HG03159 (cell line): ENCODE results near the gene MCUB.
"Not testable (repeated sequence)": the region's sequence is repeated elsewhere in the genome, so short reads cannot be mapped to it uniquely, and the experiment has no call there.

Experiments
- ATAC-seq: cut with Tn5 transposase; IDR thresholded peaks from one replicate; pipeline ENCODE4 v1.9.1; 2021; ENCODE audit warnings: mild to moderate bottlenecking, moderate library complexity; ENCODE audit not compliant: unreplicated experiment

Gene MCUB, protein sequence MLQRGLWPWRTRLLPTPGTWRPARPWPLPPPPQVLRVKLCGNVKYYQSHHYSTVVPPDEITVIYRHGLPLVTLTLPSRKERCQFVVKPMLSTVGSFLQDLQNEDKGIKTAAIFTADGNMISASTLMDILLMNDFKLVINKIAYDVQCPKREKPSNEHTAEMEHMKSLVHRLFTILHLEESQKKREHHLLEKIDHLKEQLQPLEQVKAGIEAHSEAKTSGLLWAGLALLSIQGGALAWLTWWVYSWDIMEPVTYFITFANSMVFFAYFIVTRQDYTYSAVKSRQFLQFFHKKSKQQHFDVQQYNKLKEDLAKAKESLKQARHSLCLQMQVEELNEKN

DNA sequence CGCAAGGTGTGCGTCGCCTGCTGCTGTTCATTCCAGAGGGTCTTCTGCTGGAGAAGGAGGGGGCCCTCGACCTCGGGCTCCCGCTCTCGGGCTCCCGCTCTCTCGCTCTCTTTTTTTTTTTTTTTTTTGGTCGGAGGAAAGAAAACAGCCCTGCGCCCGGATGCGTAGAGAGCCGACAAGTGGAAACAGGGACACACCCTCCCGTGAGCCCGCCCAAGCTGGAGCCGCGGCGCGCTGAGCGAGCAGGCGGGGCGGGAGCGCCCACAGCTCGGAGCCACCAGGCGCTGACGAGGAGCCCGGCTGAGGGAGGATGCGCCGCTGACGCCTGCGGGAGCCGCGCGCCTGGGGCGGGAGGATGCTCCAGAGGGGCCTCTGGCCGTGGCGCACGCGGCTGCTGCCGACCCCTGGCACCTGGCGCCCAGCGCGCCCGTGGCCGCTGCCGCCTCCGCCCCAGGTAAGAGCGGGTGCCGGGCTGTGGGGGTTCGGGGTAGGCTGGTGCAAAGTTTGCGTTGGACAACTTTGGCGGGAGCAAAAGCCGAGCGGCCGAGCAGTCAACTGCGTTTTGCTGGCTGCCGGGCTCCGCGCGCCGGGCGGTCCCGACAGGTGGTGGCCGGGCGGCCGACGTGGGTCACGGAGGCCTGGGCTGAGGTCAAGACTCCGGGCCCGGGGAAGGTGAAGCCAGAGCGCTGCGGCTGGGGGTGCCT is at the start of gene MCUB:
Gene MCUB (plus strand): TSS at position 264 of the 704 bp plus-strand sequence. CDS start 92 bp downstream, at position 356.
- ATAC-seq, result peak; percentile 92

GRCh38 chr4:109510687-109511086 is 49.4 kb upstream of the MCUB start:
- no peak for ATAC-seq

- ATAC-seq, result no peak
These were observed 48.6 kb upstream of the MCUB start for GRCh38 chr4:109511414-109511813.

- not testable (repeated sequence) for ATAC-seq
These were observed 46.7 kb upstream of the MCUB start for GRCh38 chr4:109513368-109513767.

- no peak for ATAC-seq
These were observed 27.9 kb upstream of the MCUB start for GRCh38 chr4:109532182-109532581.

GRCh38 chr4:109545401-109545800 is 14.6 kb upstream of the MCUB start:
- ATAC-seq, result no peak

- ATAC-seq, result no peak
These were observed 12.7 kb upstream of the MCUB start for GRCh38 chr4:109547394-109547793.

GRCh38 chr4:109548655-109549054 is 11.4 kb upstream of the MCUB start:
- ATAC-seq, result no peak

DNA sequence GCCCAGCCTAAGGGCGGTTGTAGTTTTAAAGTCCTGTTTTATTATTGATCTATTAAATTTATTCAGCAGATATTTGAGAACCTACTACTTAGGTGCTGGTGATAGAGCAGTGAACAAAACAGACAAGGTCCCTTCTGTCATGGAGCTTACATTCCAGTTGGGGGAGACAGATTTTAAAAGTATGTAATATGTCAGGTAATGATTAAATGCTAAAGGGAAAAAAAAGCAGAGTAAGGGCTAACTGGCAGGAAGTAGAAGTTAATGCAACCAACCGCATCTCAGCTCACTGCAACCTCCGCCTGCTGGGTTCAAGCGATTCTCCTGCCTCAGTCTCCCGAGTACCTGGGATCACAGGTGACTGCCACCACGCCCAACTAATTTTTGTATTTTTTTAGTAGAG is 7.8 kb upstream of the MCUB start:
- no peak for ATAC-seq

DNA sequence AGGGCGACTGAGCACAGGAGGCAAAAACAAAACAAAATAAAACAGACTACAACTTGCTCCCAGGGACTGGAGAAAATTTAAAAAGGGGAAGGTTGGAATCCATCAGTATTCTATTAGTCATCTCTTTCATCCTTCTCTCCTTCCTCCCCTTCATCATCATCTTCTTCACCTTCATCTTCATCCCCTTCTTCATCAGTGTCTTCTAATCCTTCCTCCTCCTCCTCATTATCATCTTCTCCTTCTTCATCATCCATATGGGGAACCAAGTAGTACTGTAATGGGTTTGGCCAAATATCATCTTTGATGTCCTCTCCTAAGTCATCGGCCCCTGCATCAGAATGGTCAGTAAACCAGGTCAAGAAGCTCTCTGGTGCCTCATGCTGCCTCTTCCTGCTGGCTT is 6.9 kb upstream of the MCUB start:
- ATAC-seq, result no peak

DNA sequence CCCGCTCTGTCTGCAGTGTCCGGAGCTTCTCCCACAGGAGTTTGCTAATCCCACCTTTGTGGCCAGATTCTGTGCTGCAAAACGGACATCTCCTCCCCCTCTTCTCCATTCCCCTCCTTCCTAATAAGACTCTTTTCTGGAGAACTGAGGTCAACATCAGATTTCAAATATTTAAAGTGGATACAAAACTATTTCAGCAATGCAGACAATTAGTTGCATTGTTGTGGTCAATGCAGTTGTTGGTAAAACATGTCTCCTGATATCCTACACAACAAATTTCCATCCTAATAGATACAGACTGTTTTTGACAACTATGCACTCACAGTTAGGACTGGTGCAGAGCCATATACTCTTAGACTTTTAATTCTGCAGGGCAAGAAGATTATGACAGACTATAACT is 5.1 kb upstream of the MCUB start:
- ATAC-seq, result no peak

GRCh38 chr4:109557433-109557832 is 2.6 kb upstream of the MCUB start:
- no peak for ATAC-seq

DNA sequence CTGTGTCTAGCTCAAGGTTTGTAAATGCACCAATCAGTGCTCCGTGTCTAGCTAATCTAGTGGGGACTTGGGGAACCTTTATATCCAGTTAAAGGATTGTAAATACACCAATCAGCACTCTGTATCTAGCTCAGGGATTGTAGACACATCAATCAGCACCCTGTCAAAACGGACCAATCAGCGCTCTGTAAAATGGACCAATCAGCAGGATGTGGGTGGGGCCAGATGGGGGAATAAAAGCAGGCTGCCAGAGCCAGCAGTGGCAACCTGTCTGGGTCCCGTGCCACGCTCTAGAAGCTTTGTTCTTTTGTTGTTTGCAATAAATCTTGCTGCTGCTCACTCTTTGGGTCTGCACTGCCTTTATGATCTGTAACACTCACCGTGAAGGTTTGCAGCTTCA is 2.0 kb upstream of the MCUB start:
- not testable (repeated sequence) for ATAC-seq

DNA sequence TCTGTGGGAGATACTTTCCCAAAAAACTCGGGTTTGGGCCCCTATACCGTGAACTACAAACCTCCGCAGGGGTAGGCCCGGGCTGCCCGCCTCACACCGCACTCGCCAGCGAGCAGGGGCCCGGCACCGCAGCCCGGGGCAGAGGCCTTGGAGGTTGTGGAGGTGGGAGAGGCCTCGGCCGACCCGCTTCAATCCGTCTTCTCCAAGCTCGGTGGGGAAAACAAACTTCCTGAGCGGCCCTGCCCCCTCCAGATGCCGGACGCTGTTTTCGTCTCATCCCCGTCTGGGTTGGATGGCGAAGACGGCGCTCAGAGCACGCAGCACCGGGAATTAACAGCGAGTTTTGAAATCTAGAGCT is 442 bp upstream of the MCUB start:
- ATAC-seq, result peak; percentile 26

DNA sequence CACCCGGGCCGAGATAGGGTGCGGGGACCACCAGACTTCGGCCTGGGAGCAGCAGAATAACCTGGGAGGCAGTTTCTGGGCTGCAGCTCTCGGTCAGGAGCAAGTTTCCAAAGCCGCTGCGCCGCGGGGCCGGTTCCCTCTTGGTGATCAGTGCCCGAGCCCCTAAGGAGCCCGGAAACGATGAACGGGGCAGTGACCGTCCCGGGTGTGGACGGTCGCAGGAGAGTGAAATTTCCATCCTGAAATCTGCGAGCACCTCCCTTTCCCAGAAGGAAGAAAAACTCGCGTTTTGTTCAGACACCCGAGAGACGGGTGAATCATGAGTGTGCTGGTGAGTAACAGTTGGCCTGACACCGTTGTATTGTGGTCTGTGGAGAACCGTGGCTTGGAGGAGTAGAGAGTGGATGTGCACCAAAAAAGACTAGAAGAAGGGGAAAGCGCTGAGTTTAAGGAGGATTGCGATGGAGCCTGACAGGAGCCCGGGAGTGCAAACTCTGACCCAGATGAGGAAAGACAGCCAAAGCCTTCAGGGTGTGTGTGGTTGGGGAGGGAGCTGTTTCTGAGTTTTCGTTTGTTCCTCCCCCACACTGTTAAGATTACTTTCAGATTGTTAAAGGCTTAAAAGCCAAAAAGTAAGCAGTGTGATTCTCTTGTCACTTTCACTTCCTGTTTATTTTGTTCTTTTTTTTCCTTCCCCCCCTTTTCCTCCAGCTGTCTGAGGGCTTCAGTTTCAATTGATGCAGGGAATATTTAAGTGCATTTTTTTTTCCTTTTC is 828 bp downstream of the MCUB start:
- ATAC-seq, result peak; percentile 73

GRCh38 chr4:109562457-109563239 is 2.6 kb downstream of the MCUB start:
- no peak for ATAC-seq

DNA sequence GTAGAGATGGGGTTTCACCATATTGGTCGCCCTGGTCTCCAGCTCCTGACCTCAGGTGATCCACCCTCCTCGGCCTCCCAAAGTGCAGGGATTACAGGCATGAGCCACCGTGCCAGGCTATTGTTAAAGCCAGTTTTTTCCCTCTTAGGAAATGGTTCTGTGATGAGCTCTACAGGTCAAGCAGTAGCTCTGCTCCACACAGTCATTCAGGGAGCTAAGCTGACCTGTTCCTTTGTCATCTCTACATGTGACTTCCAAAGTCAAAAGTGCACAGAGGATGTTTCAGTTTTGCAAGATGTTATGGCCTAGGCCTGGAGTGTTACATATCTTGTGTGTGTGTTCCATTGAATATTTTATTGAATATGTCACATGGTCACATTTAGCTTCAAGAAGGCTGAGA is 11.4 kb downstream of the MCUB start:
- ATAC-seq, result no peak

DNA sequence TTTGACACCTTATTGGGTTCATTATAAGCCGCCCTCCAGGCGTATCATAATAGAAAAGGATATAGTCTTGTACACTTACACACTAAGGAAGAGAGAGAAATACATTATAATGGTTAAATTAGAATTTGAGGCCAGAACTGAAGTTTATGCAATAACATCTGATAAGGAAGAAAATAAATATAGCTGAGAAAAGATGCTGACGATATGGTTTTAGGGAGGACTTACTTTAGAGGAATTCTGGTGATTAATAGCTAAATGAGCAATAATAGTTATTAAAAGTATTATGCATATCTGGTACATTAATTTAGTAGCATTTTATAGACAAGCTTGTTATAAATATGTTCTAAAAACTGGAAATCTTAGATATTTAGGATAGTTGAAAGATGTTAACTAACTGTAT is 12.1 kb downstream of the MCUB start:
- no peak for ATAC-seq

- no peak for ATAC-seq
These were observed 14.4 kb downstream of the MCUB start for GRCh38 chr4:109574443-109574850.

DNA sequence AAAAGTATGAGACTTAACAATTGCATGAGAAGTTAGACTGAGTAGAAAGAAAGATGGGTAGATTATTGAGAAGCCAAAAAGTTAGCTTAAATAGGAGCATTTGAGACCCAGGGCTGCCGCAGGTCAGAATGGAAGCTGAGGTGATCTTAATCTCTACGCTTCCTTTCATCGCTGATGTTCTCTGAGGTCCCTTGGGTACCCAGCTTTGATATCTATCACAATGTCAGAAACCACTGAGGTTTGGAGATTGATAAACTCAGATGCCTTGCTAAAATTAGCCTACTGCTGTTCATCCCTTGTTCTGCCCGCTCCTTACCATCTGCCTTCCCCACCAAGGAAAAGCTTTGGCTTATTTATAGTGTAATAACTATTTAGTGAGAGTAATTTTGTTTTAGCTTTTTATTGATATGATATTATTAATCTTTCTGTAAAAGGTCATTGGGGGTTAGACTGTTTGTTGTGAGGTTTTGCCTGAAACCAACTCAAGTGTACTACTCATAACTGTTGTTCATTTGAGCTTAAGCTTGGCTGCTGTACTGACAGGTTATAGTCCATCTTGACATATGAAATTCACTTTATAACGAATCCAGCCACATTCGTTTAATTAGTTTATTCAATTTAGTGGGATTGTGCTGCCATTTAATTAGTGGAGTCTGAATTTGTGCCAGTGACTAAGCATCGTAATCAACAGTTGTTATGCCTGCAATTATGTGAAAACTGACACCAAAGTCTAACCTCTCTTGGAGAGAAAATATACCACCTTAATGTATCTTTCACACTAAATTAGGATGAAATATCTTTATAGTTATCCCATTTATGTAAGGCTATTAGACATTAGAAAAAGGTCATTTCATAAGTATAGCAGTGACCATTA is 15.1 kb downstream of the MCUB start:
- no peak for ATAC-seq
